Motor neuron (in vitro differentiated cells): ENCODE results near the gene GPC6. TPM values are rescaled to one million over a fixed set of nuclear protein-coding genes. Genes with fewer than 3 reads are reported as not detected.

ENCODE experiments used
- ATAC-seq, 8 experiments: fragments of 200-7000 bp; cut with Tn5 transposase; replicated peaks in 6 of 8; 2 replicates each; pipeline ENCODE4 v1.8.0; 2021; ENCODE audit warnings: mild to moderate bottlenecking in 8 of 8, moderate library complexity in 8 of 8
- H3K27ac ChIP-seq, 2 donors: fragments of 250-450 bp; sonication (Bioruptor Pico); 2 replicates each; pipeline ENCODE4 v1.9.0; 2021; ENCODE audit warnings: antibody characterized with exemption in 2 of 2, mild to moderate bottlenecking in 2 of 2, moderate library complexity in 1 of 2
- H3K4me1 ChIP-seq, 2 donors: fragments of 250-450 bp; sonication (Bioruptor Pico); replicated peaks in 1 of 2; 2 replicates each; pipeline ENCODE4 v1.6.1; 2021; ENCODE audit warnings: antibody characterized with exemption in 2 of 2, mild to moderate bottlenecking in 2 of 2, moderate library complexity in 1 of 2
- H3K4me3 ChIP-seq, 5 donors: fragments of 250-450 bp; sonication (Bioruptor Pico); 2 replicates each; pipeline ENCODE4 v1.9.0; 2021; ENCODE audit warnings: antibody characterized with exemption in 5 of 5, mild to moderate bottlenecking in 5 of 5, moderate library complexity in 4 of 5
- WGBS, 10 experiments: fragments of 450-650 bp; shearing (Covaris generic); methylation state at CpG; one replicate each; pipeline ENCODE4 v1.0.0; 2022; 5-methylcytosine and 5-hydroxymethylcytosine counted together
- in situ Hi-C, 9 experiments: fragments of 400-800 bp; cut with MboI; loops; one replicate each; pipeline ENCODE4 v1.15.0; 2021; ENCODE audit warnings: low sequenced_read_pairs in 9 of 9, low pct_unique_long_range_greater_than_20kb in 2 of 9; ENCODE audit not compliant: unreplicated experiment in 9 of 9
- total RNA-seq, 8 experiments: library from RNA; unstranded; fragments of 300-600 nt; gene quantifications; 2 replicates each; pipeline versions ENCODE4 v1.2.3 to v1.2.4, GENCODE V29; 2022

Gene GPC6
- total RNA-seq, 8 experiments from 2014 or later = 1.8 to 52.4 (median 15.5) TPM

GRCh38 chr13:94454334-94454733 lies 1227.7 kb downstream of the GPC6 start:
- Histone ChIP-seq H3K4me1 (no peaks in the 10 kb centered on the region), H3K4me3 (no peak overlapping the region), H3K27ac (no peak overlapping the region)
- no peak for ATAC-seq
- in situ Hi-C loops = no loop called here

DNA sequence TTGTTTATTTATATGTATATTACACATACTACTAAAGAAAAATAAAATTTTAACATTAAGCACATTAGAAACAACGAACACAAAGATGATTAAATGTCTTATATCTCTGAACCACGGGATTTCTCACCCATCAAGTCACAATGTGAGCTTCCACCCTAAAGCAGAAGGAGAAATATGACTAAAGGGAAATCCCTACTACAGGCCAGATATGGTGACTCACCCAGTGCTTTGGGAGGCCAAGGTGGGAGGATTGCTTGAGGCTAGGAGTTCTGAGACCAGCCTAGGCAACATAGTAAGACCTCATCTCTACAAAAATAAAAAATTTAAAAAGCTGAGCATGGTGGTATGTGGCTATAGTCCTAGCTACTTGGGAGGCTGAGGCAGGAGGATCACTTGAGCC lies 1228.3 kb downstream of the GPC6 start:
- Histone ChIP-seq H3K27ac (no peak overlapping the region), H3K4me3 (no peak overlapping the region), H3K4me1 (no peaks in the 10 kb centered on the region)
- in situ Hi-C loops = no loop called here
- peak in 1 of 8 experiments; percentile 44 for ATAC-seq
- WGBS, 10 experiments = 13 to 100% (median 70%) methylated on average over 1 to 2 of the region's 2 CpGs; no CpG with 5 or more reads in 2 of the 10 experiments

- 14 to 100% (median 87%) methylated on average over 1 to 2 of the region's 2 CpGs; no CpG with 5 or more reads in 2 of the 10 experiments for WGBS, 10 experiments
- no peak for ATAC-seq
Measured at GRCh38 chr13:94455414-94455813, 1228.8 kb downstream of the GPC6 start.

More at GRCh38 chr13:94455414-94455813, 1228.8 kb downstream of the GPC6 start:
- no peaks in the 10 kb centered on the region for H3K4me1 ChIP-seq
- in situ Hi-C loops = no loop called here
- H3K4me3 ChIP-seq = no peak overlapping the region
- H3K27ac ChIP-seq = no peak overlapping the region
